IMR-90 (cell line): Measurements from ENCODE around the gene OR3A3.

Experiments
- POLR2A ChIP-seq: IDR thresholded peaks from 2 replicates; pipeline ENCODE4 v1.6.1; 2012; ENCODE audit warnings: mild to moderate bottlenecking, low read depth, low read length
- SMC3 ChIP-seq: fragments of 150-350 bp; IDR thresholded peaks from 2 replicates; pipeline ENCODE4 v1.6.1; 2016; ENCODE audit warnings: low read depth, mild to moderate bottlenecking, antibody characterized with exemption, low read length, moderate library complexity

DNA sequence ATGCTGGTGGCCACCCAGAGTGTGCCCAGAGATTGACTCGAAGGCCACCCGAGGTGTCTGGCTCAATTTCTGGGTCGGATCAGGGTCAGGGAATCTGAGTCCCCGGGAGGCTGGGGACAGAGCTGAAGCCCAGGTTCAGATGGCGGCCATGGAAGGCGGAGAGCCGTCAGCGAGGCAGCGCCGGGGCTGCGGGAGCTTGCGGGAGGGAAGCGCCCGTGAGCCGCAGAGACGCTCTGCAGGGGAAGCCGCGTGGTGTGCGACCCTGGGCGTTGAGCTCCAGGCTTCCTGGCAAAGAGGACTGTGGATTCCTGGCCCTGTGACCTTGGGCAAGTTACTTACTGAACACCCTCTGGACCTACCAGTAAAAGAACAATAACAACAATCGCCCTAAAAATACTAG, 61.0 kb downstream of the OR3A3 start:
- TF ChIP-seq POLR2A: no peak
- TF ChIP-seq SMC3: no peak
